Right atrium auricular region (tissue), 2 donors: Measurements from ENCODE around the gene FBXO31. TPM values are rescaled to one million over a fixed set of nuclear protein-coding genes. Genes with fewer than 3 reads are reported as not detected.

Source experiments
- DNase-seq: peaks from one replicate; pipeline ENCODE4 v3.0.0-alpha.2; 2019; ENCODE audit warnings: low spot score
- H3K27ac ChIP-seq, 2 donors: fragments of 200-600 bp; sonication (generic); 1 replicate in 1 of 2; 2 replicates in 1 of 2; pipeline ENCODE4 v1.5.1; 2016 to 2019
- H3K27me3 ChIP-seq, 2 donors: fragments of 200-600 bp; sonication (generic); one replicate each; pipeline versions ENCODE4 v1.5.1 to v1.6.0; 2017 to 2019
- H3K36me3 ChIP-seq: fragments of 200-600 bp; sonication (generic); one replicate; pipeline ENCODE4 v1.5.1; 2016
- H3K4me1 ChIP-seq, 2 donors: fragments of 200-600 bp; sonication (generic); one replicate each; pipeline versions ENCODE4 v1.5.1 to v1.6.0; 2017 to 2019
- H3K4me3 ChIP-seq, 2 donors: fragments of 200-600 bp; sonication (generic); 1 replicate in 1 of 2; 2 replicates in 1 of 2; pipeline ENCODE4 v1.5.1; 2017 to 2019; ENCODE audit warnings: mild to moderate bottlenecking in 1 of 2, moderate library complexity in 1 of 2
- H3K9me3 ChIP-seq, 2 donors: fragments of 200-600 bp; sonication (generic); one replicate each; pipeline ENCODE4 v1.5.1; 2019
- CTCF ChIP-seq, 2 donors: fragments of 200-600 bp; sonication (generic); IDR thresholded peaks; one replicate each; pipeline ENCODE4 v1.5.1; 2019; ENCODE audit warnings: antibody characterized with exemption in 2 of 2
- total RNA-seq, 2 donors: library from RNA; depleted of rRNA; stranded (reverse); fragments of >200 nt; gene quantifications; one replicate each; pipeline ENCODE4 v1.1.0, GENCODE V29; 2016

The FBXO31 gene
- total RNA-seq, 2 donors from 2014 or later = 39.3 to 53.1 TPM

- no peak overlapping the region for H3K4me3 ChIP-seq
- H3K27me3 ChIP-seq = no peaks in the 10 kb centered on the region
- H3K9me3 ChIP-seq = no peaks in the 10 kb centered on the region
- H3K4me1 ChIP-seq = no peaks in the 10 kb centered on the region
- no peaks in the 10 kb centered on the region for H3K36me3 ChIP-seq
- TF ChIP-seq CTCF (IDR thresholded peaks at IDR 0.05) = no peak
- no peak for DNase-seq
- no peak overlapping the region for H3K27ac ChIP-seq
These were observed 94.7 kb downstream of the FBXO31 start for GRCh38 chr16:87288753-87289362.

DNA sequence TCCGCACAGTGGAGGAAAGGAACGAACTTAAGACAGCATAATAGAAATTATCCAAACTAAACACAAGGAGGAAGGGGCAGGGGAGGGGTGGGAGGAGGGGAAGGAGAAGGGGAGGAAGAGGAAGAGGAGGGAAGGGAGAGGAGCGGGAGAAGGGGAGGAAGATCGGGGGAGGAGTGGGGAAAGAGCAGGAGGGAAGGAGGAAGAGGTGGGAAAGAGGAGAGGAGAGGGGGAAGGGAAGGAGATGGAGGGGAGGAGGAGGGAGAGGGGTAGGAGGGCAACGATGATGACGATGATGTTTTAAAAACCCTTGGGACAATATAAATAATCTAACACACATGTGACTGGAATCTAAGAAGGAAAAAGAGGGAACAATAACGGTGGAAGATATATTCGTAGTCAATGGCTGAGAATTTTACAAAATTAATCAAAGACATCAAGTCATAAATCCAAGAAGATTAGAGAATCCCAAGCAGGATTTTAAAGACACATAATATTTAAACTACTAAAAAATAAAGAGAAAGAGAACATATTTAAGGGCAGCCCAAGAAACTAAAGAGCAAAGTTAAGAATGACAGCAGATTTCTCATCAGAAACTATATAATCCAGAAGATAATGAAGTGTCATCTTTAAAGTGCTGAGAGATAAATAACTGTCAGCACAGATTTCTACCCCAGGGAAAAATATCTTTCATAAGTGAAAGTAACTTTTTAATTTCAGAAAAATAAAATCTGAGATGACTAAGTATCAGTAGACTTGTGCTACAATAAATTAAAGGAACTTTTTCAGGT is 96.5 kb downstream of the FBXO31 start:
- no peak for TF ChIP-seq CTCF (IDR thresholded peaks at IDR 0.05)
- DNase-seq = no peak
- Histone ChIP-seq H3K27ac (no peak overlapping the region), H3K27me3 (no peaks in the 10 kb centered on the region), H3K36me3 (no peaks in the 10 kb centered on the region), H3K9me3 (no peaks in the 10 kb centered on the region), H3K4me1 (no peaks in the 10 kb centered on the region), H3K4me3 (no peak overlapping the region)

GRCh38 chr16:87284183-87284582 is 99.4 kb downstream of the FBXO31 start:
- Histone ChIP-seq H3K36me3 (no peaks in the 10 kb centered on the region), H3K27ac (no peak overlapping the region), H3K4me1 (no peaks in the 10 kb centered on the region), H3K27me3 (no peaks in the 10 kb centered on the region), H3K9me3 (no peaks in the 10 kb centered on the region), H3K4me3 (no peak overlapping the region)
- TF ChIP-seq CTCF (IDR thresholded peaks at IDR 0.05) = no peak
- no peak for DNase-seq

DNA sequence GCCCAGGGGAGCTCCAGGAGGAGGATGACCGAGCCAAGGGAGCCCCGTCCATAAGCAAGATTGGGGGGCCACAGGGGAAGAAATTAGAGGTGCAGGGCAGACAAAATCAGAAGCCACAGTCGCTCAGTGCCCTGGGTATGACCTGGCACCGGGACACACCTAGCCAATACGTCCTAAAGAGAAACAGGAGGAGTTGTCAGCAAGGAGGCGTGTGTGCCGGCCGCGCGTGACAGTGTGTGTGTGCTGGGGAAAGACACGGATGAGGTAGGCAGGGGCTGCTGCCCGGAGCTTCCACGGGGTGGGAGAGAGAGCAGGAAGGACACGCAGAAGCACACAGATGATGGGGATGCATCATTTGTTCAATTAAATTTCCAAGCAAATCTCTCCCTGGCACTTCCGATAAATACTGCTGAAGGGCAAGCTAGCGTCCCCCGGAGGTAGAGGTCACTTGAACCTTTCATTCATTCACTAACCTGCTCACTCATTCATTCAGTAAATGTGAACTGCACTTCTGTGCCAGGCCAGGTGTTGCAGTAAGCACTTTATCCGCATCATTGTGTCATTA is 104.4 kb downstream of the FBXO31 start:
- Histone ChIP-seq H3K9me3 (no peaks in the 10 kb centered on the region), H3K4me1 (peaks cover 0 to 3% of the 10 kb centered on the region in 2 donors), H3K36me3 (no peaks in the 10 kb centered on the region), H3K27me3 (no peaks in the 10 kb centered on the region), H3K27ac (no peak overlapping the region), H3K4me3 (no peak overlapping the region)
- no peak for TF ChIP-seq CTCF (IDR thresholded peaks at IDR 0.05)
- DNase-seq = no peak

DNA sequence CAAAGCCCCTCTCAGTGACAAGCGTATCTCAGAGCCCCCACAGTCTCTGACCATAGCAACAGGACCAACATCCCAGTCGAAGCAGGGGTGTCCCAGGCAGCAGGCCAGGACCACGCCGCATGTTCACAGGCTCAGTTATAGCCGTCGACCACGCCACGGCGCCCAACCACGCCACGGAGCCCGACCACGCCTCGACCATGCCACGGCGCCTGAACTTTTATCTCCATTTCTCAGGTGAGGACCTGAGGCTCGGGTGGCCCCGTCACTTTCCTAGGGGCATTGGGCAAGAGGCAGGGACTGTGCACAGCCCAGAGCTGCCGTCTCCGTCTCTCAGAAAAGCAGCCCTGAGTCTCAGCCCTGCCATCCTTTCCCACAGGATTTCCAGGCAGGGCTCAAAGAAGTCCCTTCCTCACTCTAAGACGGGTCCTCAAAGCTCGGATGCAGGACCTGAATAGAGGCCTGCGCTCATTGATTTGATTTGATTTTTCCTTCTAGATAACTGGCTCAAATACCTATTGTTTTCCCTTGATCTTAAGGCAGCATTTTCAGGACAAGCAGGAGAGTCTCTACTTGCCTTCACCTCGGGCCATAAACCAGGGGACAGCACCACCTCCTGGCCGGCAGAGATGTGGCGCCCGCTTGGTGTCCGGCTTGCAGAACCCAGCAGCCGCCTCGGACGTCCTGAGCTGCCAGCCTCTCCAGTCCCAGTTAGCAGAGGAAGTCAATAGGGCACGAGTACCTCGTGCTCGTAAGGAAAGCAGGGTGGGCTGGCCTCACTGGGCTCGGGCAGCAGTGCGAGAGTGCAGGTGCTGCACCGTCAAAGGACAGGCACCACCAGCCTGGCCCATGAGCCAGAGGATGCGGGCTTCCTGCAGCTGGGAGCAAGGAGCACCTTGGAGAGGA is 105.1 kb downstream of the FBXO31 start:
- Histone ChIP-seq H3K4me1 (peaks cover 0 to 3% of the 10 kb centered on the region in 2 donors), H3K4me3 (no peak overlapping the region), H3K27me3 (no peaks in the 10 kb centered on the region), H3K27ac (no peak overlapping the region), H3K9me3 (no peaks in the 10 kb centered on the region), H3K36me3 (no peaks in the 10 kb centered on the region)
- DNase-seq = peak; percentile 87
- peak; percentile 76 to 90 for TF ChIP-seq CTCF (IDR thresholded peaks at IDR 0.05)

Other genes starting within 250 kb of the FBXO31 start
- 1 to 10 TPM in 1 of 2 donors, under 1 TPM in 1; 0.59 to 2.4 TPM for gene C16orf95, start 66.4 kb downstream of the FBXO31 start, total RNA-seq
- 10 to 100 TPM; 57.5 to 83.0 TPM for gene MAP1LC3B, start 8.6 kb upstream of the FBXO31 start, total RNA-seq
- gene ZCCHC14, start 109.2 kb upstream of the FBXO31 start, total RNA-seq = 10 to 100 TPM; 10.6 to 18.0 TPM
- under 1 TPM; 0.08 to 0.11 TPM for gene JPH3, start 218.7 kb upstream of the FBXO31 start, total RNA-seq